ENCODE measurements around the gene MYO3A.
"Not testable (repeated sequence)": the region's sequence is repeated elsewhere in the genome, so short reads cannot be mapped to it uniquely, and the experiment has no call there.

MYO3A gene

DNA sequence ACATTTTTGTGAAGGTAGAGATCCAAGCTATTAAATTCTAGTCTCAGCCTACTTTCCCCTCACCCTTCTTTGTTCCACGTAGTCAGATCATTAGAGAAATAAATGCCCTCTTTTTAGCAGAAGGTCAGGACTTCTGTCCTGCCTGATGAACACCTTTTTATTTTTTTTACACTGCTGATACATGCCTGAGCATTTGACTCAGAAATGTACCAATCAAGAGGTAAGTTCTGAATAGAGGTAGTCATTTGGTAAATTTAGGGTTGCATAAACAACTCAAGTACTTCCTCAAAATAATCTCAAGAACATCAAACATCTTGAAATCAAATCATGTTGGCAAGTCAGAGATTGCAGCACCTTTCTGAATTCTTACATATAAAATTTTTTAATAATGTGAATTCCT lies 133.7 kb downstream of the MYO3A start:
- in situ Hi-C loops (cut with MboI; ENCODE audit: low sequenced_read_pairs) = no loop called here

DNA sequence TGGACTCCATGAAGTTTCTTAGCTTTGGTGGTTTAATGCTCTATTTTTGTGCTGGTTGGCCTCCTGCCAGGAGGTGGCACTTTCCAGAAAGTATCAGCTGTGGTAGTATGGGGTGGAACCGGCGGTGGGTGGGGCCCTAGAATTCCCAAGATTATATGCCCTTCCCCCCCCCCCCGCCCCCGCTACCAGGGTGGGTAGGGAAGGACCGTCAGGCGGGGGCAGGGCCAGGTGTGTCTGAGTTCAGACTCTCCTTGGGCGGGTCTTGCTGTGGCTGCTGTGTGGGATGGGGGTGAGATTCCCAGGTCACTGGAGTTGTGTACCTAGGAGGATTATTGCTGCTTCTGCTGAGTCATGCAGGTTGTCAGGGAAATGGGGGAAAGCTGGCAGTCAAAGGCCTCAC lies 146.9 kb downstream of the MYO3A start:
- in situ Hi-C loops (cut with MboI; ENCODE audit: low sequenced_read_pairs) = not testable (repeated sequence)

DNA sequence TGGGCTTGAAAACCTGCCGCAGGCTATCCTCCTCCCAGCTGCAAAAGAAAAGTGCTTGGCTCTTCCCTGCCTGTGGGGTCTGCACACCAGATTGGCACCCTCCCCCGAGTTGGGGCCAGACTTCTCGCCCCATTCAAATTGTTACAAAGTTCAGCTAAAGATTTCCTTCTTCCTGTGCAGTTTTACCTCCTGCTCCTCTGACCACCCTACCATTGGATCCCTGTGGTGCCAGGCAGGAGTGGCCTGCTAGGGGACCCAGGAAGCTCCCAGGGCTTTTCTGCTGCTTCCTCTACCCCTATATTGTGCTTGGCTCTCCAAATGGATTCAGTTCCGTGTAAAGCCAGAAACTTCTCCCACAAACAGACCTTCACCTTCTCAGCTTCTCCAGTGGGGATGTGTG lies 147.4 kb downstream of the MYO3A start:
- in situ Hi-C loops (cut with MboI; ENCODE audit: low sequenced_read_pairs) = no loop called here

DNA sequence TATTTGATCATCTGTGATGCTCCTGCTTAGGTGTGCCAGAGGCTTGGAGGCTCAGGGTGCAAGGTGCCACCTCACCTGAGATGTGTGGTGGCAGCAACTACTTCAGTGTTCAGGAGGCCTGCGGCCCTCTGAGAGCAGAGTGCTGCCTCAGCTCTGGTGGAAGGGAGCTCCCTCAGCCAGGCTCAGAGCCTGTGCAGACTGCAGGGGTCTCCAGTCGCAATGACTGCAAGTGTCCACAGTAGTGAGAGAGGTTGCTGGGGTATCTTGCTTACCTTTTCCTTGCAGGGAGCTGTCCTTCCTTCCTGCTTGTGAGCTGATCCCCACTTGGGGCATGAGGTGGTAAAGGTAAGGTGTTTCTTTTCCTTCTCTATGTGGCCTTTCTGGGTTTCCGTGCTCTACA lies 151.5 kb downstream of the MYO3A start:
- in situ Hi-C loops (cut with MboI; ENCODE audit: low sequenced_read_pairs) = no loop called here

DNA sequence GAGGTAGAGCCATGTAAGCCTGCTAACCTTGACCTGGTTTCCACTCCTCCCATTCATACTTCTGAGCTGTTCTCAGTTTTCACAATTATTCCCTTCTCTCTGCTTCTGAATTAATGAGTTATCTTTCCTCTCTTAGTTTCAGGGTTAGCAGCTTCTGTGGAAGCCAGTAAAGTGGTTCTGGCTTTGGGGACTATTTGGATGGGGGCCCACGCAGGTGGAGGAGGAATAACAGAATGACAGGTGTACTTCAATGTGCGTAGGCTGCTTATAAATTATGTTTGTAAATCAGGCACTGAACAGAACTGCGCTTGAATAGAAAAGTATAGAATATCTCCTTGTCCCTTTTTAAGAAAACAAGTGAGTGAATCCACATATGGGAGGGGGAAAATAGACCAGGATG lies 153.6 kb downstream of the MYO3A start:
- in situ Hi-C loops (cut with MboI; ENCODE audit: low sequenced_read_pairs) = no loop called here

DNA sequence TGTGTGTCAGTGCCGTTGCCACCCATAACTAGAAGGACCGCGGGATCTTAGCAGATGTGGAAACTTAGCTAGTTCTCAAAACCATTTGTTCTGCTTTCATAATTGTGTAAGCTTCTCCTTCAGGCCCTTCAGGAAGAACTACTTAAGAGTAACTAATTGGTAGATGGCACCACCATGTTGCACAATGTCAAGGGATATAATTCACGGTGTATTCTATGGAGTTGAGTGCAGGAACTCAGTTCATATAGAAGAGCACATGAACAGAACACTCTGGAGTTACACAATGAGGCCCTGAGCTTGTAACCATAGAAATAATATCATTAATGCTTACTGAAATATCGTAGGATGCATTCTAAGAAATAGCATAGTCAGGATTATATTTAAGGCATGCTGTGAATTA lies 156.0 kb downstream of the MYO3A start:
- in situ Hi-C loops (cut with MboI; ENCODE audit: low sequenced_read_pairs) = no loop called here

DNA sequence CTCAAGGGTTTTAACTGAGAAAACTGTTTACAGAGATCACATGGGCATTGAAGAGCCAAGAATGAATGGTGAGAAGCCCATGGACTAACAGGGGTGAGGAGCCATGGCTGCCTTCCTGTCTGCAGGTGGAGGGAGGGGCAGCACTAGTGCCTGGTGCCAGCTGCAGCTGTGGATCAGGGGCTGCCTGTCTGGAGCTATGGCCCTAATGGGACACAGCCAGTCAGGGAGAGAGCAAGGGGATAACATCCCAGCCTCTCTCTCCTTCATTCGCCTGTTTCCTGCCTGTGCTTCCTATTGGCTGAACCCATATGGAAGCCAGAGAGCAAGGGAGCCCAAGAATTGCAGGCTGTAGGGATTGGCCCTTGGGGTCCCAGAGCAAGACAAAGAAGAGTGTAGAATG lies 156.7 kb downstream of the MYO3A start:
- in situ Hi-C loops (cut with MboI; ENCODE audit: low sequenced_read_pairs) = no loop called here

DNA sequence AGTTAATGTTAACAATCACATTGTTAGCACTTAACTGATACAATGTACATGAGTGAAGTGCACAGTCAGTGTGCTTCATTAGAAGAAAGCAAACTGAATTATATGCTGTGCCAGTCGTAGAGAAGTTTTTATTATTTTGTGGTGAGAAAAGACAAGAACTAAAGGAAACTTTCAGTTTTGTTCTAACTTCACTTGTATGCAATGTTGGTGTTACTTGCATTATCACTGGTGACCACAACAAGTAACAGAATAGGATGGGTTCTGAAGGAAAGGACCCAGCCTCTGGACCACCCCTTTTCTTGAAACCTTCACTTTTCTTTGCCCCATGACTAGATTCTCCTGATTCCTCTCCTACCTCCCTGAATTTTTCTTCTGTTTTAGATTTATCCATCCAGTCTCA lies 159.2 kb downstream of the MYO3A start:
- in situ Hi-C loops (cut with MboI; ENCODE audit: low sequenced_read_pairs) = no loop called here

DNA sequence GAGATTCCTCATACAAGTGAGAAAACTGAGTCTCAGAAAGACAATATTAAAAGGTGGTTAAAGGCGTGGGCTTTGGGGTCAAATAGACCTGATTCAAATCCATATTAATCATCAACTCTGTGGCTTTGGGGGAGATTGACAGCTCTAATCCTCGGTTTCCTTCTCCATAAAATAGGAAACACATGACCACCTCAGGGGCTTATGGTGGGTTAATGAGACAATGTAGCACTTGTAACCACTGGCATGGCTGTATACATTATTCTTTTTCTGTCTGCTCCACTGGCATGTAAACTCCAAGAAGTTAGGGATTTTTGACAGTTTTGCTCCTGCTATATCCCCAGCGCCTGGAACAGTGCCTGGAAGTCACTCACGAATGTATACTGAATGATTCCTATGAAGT lies 161.8 kb downstream of the MYO3A start:
- in situ Hi-C loops (cut with MboI; ENCODE audit: low sequenced_read_pairs) = no loop called here

DNA sequence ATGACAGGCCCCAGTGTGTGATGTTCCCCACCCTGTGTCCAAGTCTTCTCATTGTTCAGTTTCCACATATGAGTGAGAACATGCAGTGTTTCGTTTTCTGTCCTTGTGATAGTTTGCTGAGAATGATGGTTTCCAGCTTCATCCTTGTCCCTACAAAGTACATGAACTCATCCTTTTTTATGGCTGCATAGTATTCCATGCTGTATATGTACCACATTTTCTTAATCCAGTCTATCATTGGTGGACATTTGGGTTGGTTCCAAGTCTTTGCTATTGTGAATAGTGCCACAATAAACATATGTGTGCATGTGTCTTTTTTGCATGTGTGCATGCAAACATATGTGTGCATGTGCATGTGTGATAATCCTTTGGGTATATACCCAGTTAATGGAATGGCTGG lies 163.5 kb downstream of the MYO3A start:
- in situ Hi-C loops (cut with MboI; ENCODE audit: low sequenced_read_pairs) = not testable (repeated sequence)

DNA sequence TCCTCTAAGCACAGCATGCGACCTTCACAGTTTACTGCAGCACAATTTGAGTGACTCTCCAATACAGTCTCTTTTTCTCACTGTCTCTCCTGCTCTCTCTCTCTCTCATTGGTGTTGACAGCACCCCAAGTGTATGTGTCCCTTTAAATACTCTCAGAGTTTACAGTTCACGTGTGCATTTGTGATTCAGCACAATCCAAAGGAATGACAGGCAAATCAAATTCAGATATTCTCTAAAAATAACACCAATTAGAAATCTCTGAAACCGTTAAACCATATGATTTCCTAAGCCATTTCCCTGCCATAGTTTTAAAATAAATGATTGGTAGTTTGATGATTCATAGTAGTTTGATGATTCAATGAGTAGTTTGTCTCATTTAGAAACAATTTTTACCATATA lies 178.5 kb downstream of the MYO3A start:
- in situ Hi-C loops (cut with MboI; ENCODE audit: low sequenced_read_pairs) = no loop called here

DNA sequence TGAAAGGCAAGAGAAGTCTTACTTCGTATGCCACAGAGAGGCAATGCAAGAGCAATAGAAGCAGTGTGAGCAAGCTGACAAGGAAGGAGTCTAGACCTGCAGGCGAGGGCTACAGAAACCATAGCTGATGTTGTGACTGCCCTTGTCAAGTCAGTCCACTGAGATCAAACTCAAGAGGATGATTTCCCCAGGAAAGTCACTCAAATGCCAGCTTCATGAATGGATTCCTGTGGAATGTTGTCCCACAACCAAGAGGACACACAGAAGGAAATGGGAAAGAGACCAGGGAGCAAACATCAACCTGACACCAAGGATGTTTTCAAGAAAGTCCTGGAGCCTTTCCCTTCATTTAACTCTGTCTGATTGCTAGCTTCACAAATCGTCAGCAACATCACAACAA lies 204.6 kb downstream of the MYO3A start:
- in situ Hi-C loops (cut with MboI; ENCODE audit: low sequenced_read_pairs) = no loop called here

DNA sequence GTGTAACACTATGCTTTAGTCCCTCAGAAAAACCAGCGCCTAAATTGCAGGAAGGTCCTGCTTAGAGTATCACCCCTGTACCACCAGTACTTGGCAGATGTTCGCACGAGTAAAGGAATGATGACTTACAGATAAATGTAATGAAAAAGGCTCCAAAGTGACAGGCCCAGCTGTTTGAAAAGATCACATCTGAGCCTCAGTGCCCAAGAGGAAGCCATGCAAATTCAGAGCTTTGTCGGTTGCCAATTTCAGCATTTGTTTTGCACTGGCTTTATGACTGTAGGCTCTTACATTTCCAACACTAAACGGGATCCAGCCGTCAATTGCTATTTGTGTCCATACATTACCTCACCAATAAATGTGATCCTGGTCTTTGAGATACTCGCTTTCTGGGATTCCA lies 222.0 kb downstream of the MYO3A start:
- in situ Hi-C loops (cut with MboI; ENCODE audit: low sequenced_read_pairs) = no loop called here

DNA sequence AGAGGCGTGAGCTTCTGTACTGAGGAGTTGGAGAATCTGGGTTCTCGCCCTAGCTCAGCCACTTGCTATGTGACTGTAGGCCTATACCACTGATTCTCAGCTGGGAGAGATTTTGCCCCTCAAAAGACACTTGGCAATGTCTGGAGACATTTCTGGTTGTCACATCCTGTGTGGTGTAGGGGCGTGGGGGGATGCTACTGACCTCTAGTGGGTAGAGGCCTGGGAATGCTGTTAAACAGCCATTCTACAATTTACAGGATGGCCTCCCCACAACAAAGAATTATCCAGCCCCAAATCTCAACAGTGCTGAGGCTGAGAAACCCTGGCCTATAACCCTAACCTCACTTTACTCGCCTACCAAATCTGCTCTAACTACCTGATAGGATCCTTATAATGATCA lies 223.7 kb downstream of the MYO3A start:
- in situ Hi-C loops (cut with MboI; ENCODE audit: low sequenced_read_pairs) = no loop called here

DNA sequence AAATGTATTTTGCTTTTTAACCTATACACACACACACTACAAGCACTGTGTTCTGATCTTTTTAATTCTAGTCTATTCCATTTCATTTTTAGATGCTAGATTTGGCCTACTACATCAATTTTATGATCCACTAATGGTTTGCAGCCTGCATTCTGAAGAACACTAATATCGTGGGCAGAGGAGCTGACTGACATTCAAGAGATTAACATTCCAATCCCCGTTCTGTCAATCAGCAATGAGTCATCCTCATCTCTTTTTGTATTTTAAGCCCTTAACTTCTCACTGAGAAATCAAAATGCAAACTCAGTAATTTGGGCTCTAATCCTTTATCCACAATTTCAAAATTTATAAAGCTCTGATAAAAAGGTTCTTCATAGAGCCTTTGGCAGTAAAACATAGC lies 235.4 kb downstream of the MYO3A start:
- in situ Hi-C loops (cut with MboI; ENCODE audit: low sequenced_read_pairs) = no loop called here

DNA sequence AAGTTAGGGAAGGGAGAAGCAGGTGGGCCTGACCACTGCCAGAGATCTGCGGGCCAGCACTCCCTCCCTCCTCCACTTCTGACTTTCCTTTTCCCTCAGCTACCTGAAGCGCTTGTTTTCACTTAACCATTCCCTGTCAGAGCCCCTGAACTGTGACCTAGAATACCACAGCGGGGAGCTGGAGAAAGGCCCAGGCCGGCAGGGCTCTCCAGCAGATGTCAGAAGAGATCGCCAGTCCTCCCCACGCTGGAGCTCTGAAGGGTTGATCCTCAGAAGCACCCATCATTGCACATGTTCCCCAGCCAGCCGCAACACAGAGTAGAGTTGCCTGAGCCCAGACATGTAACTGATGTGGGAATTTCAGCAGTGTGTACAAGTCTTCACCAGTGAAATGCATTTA lies 238.1 kb downstream of the MYO3A start:
- in situ Hi-C loops (cut with MboI; ENCODE audit: low sequenced_read_pairs) = no loop called here

DNA sequence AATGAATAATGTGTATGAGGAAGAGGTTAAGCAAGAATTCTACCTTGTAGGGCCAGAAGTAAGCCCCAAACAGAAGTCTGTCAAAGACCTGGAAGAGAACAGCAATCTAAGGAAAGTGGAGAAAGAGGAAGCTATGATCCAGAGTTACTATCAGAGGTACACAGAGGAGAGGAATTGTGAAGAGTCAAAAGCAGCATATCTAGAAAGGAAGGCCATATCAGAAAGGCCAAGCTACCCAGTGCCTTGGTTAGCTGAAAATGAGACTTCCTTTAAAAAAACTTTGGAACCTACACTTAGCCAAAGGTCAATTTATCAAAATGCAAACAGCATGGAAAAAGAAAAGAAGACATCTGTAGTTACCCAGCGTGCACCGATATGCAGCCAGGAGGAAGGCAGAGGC lies 239.8 kb downstream of the MYO3A start:
- in situ Hi-C loops (cut with MboI; ENCODE audit: low sequenced_read_pairs) = no loop called here

DNA sequence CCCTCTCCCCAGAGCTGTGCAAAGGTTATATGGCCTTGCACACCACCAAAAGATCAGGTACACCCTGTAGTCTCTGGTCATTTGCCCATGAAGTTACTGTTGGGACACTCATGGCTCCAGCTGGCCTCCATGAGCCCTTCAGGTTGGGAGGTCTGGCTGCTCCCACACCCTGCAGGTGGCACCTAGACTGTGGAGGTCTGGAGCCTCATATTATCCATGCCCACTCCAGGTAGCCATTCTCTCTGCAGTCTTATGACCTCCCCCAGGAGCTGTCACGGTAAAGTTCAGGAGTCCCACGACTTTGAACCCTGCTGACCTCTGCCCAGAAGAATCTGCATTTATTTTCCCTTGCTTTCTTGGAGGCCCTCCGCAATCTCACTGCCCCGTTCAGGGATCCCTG lies 243.3 kb downstream of the MYO3A start:
- in situ Hi-C loops (cut with MboI; ENCODE audit: low sequenced_read_pairs) = no loop called here

DNA sequence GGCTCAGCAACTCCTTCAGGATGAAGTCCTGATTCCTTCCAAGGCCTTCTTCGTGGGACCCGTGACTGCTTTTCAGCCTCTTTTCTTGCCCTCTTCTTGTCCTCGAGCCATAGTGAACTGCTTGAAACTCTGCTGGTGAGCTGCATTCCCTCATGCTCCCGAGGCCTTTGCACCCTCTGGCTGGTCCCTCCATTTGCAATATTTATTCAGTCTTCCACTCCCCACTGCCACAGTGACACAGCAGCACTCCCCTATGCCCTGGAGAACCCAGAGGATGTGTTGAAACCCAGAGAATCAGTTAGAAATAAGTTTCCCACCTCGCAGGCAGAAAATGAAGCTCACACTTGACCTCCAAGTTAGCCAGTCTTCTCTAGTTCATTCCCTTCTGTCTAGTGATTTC lies 260.2 kb downstream of the MYO3A start:
- in situ Hi-C loops (cut with MboI; ENCODE audit: low sequenced_read_pairs) = no loop called here

DNA sequence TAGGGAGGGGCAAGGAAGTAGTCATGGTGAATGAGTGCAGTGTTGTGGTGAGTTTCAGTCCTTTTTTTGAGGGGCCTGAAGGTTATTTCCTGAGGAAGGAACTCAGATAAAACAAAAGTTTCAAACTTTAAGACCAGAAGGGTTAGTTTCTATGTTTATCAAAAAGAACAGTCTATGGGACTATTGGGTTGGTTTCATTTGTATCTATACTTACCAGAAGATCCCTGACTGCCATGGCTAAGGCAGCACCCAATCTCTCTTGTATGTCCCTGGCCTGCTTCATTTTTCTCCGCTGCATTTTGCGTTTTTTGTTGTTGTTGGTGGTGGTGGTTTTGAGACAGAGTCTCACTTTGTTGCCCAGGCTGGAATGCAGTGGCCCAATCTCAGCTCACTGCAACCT lies 263.2 kb downstream of the MYO3A start:
- in situ Hi-C loops (cut with MboI; ENCODE audit: low sequenced_read_pairs) = no loop called here

DNA sequence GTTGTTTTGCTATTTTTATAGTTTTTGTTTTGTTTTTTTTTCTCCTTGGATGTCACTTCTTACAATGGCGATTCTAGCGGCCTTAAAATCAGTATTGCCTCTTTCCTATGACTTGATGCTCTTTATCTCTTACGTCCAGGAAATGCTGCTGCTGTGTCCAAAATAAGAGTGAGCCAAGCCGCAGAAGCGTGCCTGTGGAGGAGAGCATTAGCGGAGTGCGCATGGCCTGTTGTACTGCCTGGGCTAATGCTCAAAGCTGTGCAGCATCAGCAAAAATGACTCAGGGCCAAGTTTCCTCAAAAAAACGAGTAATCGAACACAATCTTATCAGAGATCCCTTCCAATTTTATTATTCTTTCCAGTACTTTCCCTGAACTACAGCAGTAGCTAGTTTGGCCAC lies 264.1 kb downstream of the MYO3A start:
- in situ Hi-C loops (cut with MboI; ENCODE audit: low sequenced_read_pairs) = no loop called here

DNA sequence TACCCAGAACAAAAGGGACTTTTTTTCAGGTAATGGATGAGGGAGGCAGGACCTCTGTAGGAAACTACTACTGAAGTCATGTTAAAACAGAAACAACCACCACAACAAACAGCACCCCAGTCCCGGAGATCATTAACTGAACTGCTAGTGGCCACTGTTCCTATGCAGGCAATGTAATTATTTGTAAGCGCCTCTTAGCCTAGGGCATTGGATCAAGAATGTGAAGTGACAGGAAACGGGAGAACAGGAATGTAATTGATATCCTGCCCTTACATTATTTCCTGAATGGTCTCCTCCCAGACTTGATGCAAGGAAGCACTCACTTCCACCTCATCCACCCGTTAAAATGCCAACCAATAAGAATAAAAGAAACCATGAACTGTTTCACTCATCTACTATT lies 265.8 kb downstream of the MYO3A start:
- in situ Hi-C loops (cut with MboI; ENCODE audit: low sequenced_read_pairs) = no loop called here

DNA sequence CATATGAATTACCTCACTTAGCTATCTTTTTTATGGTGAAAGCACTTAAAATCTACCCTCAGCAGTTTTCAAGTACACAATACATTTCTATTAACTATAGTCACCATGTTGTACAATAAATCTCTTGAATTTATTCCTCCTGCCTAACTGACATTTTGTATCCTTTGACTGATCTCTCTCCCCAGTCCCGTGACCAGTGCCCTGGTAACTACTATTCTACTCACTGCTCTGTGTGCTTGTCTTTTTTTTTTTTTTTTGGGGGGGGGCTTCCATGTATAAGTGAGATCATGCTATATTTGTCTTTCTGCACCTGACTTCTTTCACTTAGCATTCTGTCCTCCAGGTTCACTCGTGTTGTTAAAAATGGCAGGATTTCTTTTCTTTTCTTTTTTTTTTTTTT lies 271.2 kb downstream of the MYO3A start:
- in situ Hi-C loops (cut with MboI; ENCODE audit: low sequenced_read_pairs) = no loop called here

DNA sequence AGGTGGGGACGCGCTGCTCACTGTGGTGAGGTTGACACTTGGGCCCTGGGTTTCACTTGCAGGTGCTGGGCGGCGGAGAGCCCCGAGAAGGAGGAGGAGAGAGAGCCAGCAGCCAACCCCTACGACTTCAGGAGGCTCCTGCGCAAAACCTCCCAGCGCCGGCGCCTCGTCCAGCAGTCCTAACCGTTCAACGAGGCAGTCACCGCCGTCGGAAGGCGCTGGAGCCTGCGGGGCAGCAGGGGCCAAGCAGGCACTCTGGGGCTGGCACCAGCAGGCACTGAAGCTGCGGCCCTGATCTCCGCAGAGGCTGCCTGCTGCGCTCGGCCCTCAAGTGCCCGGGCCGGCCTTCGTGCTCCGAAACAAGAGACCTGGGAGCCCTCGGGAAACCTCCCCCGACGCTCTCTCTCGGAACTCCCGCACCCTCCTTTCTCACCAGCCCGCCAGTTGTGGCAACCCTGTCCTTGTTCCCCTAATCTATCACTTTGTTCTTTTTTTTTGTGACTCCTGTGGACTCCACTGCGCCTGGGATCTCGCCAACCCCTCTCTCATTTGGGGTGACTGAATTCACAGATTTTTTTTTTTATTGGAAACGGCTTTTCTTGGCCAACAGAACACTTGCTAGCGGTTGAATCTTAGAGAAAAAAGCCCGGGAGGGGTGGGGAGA lies 277.9 kb downstream of the MYO3A start:
- in situ Hi-C loops (cut with MboI; ENCODE audit: low sequenced_read_pairs) = no loop called here
